ENCODE data around the gene AP2A1. TPM values are rescaled to one million over a fixed set of nuclear protein-coding genes. Genes with fewer than 3 reads are reported as not detected.

The AP2A1 gene
- total RNA-seq, 4 donors from 2014 or later, result 50.7 to 77.8 (median 65.8) TPM

GRCh38 chr19:49746206-49746958 lies 20.4 kb upstream of the AP2A1 start:
- no peak for DNase-seq
- 55 to 61% methylated on average over 31 to 41 of the region's 52 CpGs for WGBS, 2 donors
- no peak overlapping the region for H3K4me3 ChIP-seq

DNA sequence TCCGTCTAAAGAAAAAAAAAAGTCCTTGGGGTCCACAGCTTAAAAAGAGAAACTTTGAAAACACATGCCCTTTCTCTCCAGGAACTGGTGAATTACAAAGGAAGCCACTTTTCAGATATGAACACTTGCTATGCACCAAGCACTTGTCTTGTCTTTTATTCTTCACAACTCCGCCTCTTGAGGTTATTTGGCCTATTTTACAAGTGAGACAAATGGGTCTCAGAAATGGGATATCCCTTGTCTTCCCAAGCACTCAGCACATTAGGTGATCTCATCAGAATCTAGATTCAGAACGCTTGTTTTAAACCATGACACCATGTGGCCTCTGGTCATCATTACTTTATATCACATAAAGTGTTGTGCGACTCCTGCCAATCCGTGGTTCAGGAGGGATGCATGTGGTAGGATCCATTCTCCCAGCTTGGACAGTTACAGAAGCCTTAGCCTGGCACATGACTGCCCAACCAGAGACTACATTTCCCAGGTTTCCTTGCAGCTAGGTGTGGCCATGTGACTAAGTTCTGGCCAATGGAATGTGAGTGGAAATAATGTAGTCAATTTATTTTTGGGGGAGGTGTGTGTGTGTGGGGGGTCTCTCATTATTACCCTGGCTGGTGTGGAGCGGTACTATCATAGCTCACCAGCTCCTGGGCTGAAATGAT lies 17.6 kb upstream of the AP2A1 start:
- no peak overlapping the region for H3K27ac ChIP-seq

More at GRCh38 chr19:49746206-49746958, 20.4 kb upstream of the AP2A1 start:
- TF ChIP-seq CTCF (IDR thresholded peaks at IDR 0.05) (no peak), POLR2A (IDR thresholded peaks at IDR 0.05) (no peak)
- H3K9me3 ChIP-seq, result no peaks in the 10 kb centered on the region
- no peak overlapping the region for H3K27ac ChIP-seq
- H3K36me3 ChIP-seq, result no peaks in the 10 kb centered on the region
- intact Hi-C loops (cut with DNase I), result no loop called here
- H3K4me1 ChIP-seq, result peaks cover 0 to 6% (median 0%) of the 10 kb centered on the region in 3 donors
- H3K27me3 ChIP-seq, result no peaks in the 10 kb centered on the region

DNA sequence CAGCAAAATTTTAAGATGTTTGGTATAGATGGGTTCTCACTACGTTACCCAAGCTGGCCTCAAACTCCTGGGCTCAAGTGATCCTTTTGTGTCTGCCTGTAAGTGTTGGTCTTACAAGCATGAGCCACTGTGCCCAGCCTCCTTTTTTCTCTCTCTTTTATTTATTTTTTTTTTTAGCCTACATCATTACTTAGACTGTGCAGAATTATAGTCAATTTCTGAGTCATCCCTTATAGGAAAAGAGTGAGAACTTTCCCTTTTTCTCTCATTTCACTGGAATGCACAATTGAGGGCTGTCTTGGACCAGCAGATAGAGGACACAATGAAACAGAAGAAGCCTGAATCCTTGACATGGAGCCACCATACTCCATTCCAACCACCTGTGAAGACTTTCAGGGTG lies 17.0 kb upstream of the AP2A1 start:
- TF ChIP-seq POLR2A (IDR thresholded peaks at IDR 0.05), result no peak
- TF ChIP-seq CTCF (IDR thresholded peaks at IDR 0.05), result no peak
- no peaks in the 10 kb centered on the region for H3K36me3 ChIP-seq
- peaks cover 0 to 6% (median 0%) of the 10 kb centered on the region in 3 donors for H3K4me1 ChIP-seq
- WGBS, 2 donors, result 75% methylated on average over 1 of the region's 1 CpG
- H3K9me3 ChIP-seq, result no peaks in the 10 kb centered on the region
- no peak for DNase-seq
- no peak overlapping the region for H3K27ac ChIP-seq
- intact Hi-C loops (cut with DNase I), result no loop called here
- no peak overlapping the region for H3K4me3 ChIP-seq
- no peaks in the 10 kb centered on the region for H3K27me3 ChIP-seq

More for the DNA sequence above, 17.6 kb upstream of the AP2A1 start:
- H3K4me3 ChIP-seq, result no peak overlapping the region
- H3K27me3 ChIP-seq, result no peaks in the 10 kb centered on the region
- WGBS, 2 donors, result 77 to 82% methylated on average over 6 of the region's 6 CpGs
- H3K9me3 ChIP-seq, result no peaks in the 10 kb centered on the region
- intact Hi-C loops (cut with DNase I), result no loop called here
- DNase-seq, result no peak
- TF ChIP-seq CTCF (IDR thresholded peaks at IDR 0.05) (no peak), POLR2A (IDR thresholded peaks at IDR 0.05) (no peak)
- H3K36me3 ChIP-seq, result no peaks in the 10 kb centered on the region
- peaks cover 0 to 6% (median 0%) of the 10 kb centered on the region in 3 donors for H3K4me1 ChIP-seq

DNA sequence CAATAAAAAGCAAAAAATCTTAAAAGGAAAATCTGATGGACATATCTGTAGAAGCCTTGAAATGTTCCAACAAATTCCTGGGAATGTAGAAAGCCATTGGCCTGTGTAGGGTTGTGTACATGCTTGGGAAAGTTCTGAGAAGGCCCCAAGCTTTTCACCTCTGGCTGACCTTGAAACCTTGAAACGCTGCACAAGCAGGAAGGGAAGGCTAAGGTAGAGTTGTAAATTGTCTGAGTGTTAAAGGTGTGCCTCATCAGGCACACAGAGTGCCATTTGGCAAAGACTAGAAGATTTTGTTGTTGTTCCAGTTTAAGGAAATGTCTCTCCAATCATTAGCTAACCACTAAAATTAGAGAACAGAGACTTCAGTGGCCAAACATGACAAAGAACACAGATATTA lies 14.1 kb upstream of the AP2A1 start:
- TF ChIP-seq CTCF (IDR thresholded peaks at IDR 0.05), result no peak
- TF ChIP-seq POLR2A (IDR thresholded peaks at IDR 0.05), result no peak
- WGBS, 2 donors, result 40 to 46% methylated on average over 1 of the region's 1 CpG
- Histone ChIP-seq H3K4me3 (no peak overlapping the region), H3K27ac (no peak overlapping the region), H3K4me1 (no peaks in the 10 kb centered on the region), H3K27me3 (no peaks in the 10 kb centered on the region), H3K36me3 (no peaks in the 10 kb centered on the region), H3K9me3 (peaks cover 0 to 11% (median 7%) of the 10 kb centered on the region in 3 donors)
- intact Hi-C loops (cut with DNase I), result no loop called here
- DNase-seq, result no peak

- no peak for TF ChIP-seq CTCF (IDR thresholded peaks at IDR 0.05)
- no peak for DNase-seq
- intact Hi-C loops (cut with DNase I), result no loop called here
- Histone ChIP-seq H3K4me1 (no peaks in the 10 kb centered on the region), H3K27ac (no peak overlapping the region), H3K36me3 (no peaks in the 10 kb centered on the region), H3K27me3 (no peaks in the 10 kb centered on the region), H3K9me3 (peaks cover 0 to 11% (median 7%) of the 10 kb centered on the region in 3 donors), H3K4me3 (no peak overlapping the region)
- WGBS, 2 donors, result 82 to 89% methylated on average over 3 of the region's 3 CpGs
These were observed 10.8 kb upstream of the AP2A1 start for GRCh38 chr19:49755956-49756355.
